NT2/D1 (cell line): ENCODE measurements around the gene OTOG.

Experiments used
- YY1 ChIP-seq: IDR thresholded peaks from 2 replicates; pipeline ENCODE4 v1.6.1; 2011; ENCODE audit not compliant: insufficient read length, insufficient read depth
- ZNF274 ChIP-seq: IDR thresholded peaks from 2 replicates; pipeline ENCODE4 v1.6.1; 2011; ENCODE audit warnings: mild to moderate bottlenecking, low read depth, low read length

- no peak for TF ChIP-seq YY1
- TF ChIP-seq ZNF274, result no peak
Observed at GRCh38 chr11:17590463-17590862, 43.4 kb downstream of the OTOG start.
